Nasal cavity respiratory epithelium epithelial cell of viscerocranial mucosa (primary cell): ENCODE results near the gene HAS3. TPM values are rescaled to one million over a fixed set of nuclear protein-coding genes. Genes with fewer than 3 reads are reported as not detected.

Source experiments
- total RNA-seq: library from RNA; depleted of rRNA; stranded (reverse); fragments of >200 nt; gene quantifications from 2 replicates; pipeline ENCODE4 v1.2.3, GENCODE V29; 2014

The HAS3 gene, protein sequence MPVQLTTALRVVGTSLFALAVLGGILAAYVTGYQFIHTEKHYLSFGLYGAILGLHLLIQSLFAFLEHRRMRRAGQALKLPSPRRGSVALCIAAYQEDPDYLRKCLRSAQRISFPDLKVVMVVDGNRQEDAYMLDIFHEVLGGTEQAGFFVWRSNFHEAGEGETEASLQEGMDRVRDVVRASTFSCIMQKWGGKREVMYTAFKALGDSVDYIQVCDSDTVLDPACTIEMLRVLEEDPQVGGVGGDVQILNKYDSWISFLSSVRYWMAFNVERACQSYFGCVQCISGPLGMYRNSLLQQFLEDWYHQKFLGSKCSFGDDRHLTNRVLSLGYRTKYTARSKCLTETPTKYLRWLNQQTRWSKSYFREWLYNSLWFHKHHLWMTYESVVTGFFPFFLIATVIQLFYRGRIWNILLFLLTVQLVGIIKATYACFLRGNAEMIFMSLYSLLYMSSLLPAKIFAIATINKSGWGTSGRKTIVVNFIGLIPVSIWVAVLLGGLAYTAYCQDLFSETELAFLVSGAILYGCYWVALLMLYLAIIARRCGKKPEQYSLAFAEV
- 41.0 and 203 TPM in 2 replicates for total RNA-seq

DNA sequence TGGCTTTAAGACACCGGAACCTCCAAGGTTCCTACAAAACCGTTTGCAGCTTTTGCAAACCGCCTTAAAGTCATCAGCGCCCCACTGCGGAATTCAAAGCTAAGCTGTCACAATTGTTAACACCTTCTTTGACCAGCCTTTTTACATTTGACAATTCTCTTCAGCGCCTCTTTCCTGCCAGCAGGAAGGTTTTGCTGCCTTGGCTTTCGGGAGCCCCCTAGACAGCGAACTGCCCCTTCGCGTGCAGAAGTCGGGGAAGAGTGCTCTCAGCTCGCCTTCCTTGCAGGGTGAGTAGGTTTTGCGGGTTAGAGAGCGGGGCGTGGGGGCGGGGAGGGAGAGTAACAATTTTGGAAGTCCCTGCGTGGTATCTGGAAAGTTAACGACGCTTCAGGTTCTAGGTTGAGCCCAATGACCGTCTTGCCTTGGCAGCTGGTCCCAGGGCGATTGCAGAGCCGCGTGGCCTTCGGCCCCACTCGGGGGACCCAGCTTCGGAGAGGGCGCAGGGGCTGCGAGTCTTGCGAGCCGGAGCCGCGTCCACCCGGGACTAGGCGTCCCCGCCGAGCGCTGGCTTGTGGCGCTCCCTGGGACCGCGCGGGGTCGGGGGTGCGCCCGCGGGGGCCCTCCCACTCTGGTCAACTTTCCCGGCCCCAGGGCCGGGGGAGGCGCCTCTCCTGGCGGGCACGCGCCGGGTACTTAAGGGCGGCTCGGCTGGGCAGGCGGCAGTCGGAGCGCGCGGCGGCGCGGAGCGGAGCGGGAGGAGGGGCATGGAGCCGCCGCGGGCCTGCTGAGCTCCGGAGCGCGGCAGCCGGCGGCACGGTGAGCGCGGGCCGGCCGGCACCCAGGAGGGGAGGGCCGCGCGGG, at the start of gene HAS3:
HAS3 (plus strand) TSS at position 153 of the 861 bp plus-strand sequence. CDS start 3,743 bp downstream, outside the sequence.

DNA sequence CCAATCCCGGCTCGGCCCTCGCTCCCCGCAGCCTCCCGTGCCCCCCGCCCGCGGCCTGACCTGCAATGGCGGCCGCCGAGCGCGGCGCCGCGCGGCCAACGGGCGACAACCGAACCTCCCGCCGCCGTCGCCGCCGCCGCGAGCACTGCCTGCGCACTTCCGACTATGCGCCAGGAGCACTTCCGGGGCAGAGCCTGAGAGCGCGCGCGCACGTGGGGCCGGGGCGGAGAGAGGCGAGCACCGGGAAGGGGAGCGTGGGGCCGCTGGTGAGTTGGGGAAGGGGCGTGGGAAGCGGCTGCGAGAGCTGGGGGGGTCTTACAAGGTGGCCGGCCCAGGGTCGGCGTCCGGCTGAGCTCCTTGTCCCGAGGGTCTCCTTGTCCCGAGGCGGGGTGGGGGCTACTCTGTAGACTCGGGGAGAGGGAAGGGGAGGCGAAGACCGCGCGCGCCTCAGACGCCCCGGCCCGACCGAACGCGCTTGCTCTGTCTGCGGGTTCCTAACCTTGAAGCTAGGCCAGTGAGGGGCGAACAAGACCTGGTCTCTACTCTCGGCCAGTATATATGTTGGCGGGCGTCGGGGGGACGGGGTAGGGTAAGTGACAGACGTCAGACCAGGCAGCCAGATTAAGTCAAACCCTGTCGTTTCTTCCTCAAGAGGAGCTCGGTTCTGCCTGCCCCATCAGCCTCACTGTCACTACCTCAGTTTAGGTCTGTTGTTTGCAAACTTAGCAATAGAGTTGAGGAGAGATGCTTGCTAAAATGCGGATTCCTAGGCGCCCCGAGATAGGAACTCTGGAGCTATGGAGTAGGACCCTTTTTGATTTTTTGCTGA, 27.2 kb downstream of the HAS3 start, which contains the start of the genes CHTF8 and UTP4:
CHTF8 (minus strand) TSS at position 165 of the 829 bp plus-strand sequence. CDS start 11,130 bp downstream, outside the sequence.
UTP4 (plus strand) TSS at position 226 of the 829 bp plus-strand sequence. CDS start 811 bp downstream, outside the sequence.

Other genes with a start within 250 kb of the HAS3 start
- gene CHTF8, start 26.9 kb downstream of the HAS3 start, total RNA-seq: 49.6 and 63.7 TPM in 2 replicates
- 22.6 and 43.9 TPM in 2 replicates for gene UTP4, start 27.0 kb downstream of the HAS3 start, total RNA-seq
- gene SNTB2, start 81.5 kb downstream of the HAS3 start, total RNA-seq: 13.0 and 22.9 TPM in 2 replicates
- gene VPS4A, start 205.7 kb downstream of the HAS3 start, total RNA-seq: 36.2 and 45.5 TPM in 2 replicates
- gene PDF, start 224.9 kb downstream of the HAS3 start, total RNA-seq: 22.6 and 24.6 TPM in 2 replicates
- 21.2 and 29.3 TPM in 2 replicates for gene COG8, start 233.9 kb downstream of the HAS3 start, total RNA-seq
- 40.1 and 48.9 TPM in 2 replicates for gene NIP7, start 234.1 kb downstream of the HAS3 start, total RNA-seq
- gene TMED6, start 246.1 kb downstream of the HAS3 start, total RNA-seq: under 0.01 and 0.14 TPM in 2 replicates